DND-41 (cell line): ENCODE measurements around the gene POU4F1.

Source experiments
- ATAC-seq: fragments of 200-7000 bp; cut with Tn5 transposase; 3 replicates; pipeline ENCODE4 v1.9.1; 2021; ENCODE audit warnings: low read depth; ENCODE audit not compliant: insufficient read depth
- DNase-seq: peaks from one replicate; pipeline ENCODE4 v3.0.0-alpha.2; 2020
- H2AFZ ChIP-seq: 2 replicates; pipeline ENCODE4 v1.6.0; 2012; ENCODE audit warnings: low read depth, low read length
- H3K27ac ChIP-seq: 2 replicates; pipeline ENCODE4 v1.5.1; 2012; ENCODE audit warnings: low read length, inconsistent platforms
- H3K27me3 ChIP-seq: fragments of 200-600 bp; sonication (generic); 2 replicates; pipeline ENCODE4 v1.6.0; 2012; ENCODE audit warnings: low read length, mild to moderate bottlenecking, inconsistent platforms; ENCODE audit not compliant: insufficient read depth, poor library complexity
- H3K36me3 ChIP-seq: 2 replicates; pipeline ENCODE4 v1.5.1; 2012; ENCODE audit warnings: low read length, inconsistent platforms; ENCODE audit not compliant: insufficient read depth
- H3K4me1 ChIP-seq: 2 replicates; pipeline ENCODE4 v1.5.1; 2012; ENCODE audit warnings: mild to moderate bottlenecking, low read length; ENCODE audit not compliant: insufficient read depth
- H3K4me2 ChIP-seq: 2 replicates; pipeline ENCODE4 v1.6.0; 2012; ENCODE audit warnings: mild to moderate bottlenecking, moderate library complexity, low read length, inconsistent platforms; ENCODE audit not compliant: insufficient read depth
- H3K4me3 ChIP-seq, 2 experiments: fragments of 200-600 bp in 1 of 2; shearing (Covaris generic) in 1 of 2; 2 replicates each; pipeline ENCODE4 v1.5.1; 2012 to 2016; ENCODE audit warnings: inconsistent platforms in 2 of 2, low read length in 2 of 2, mild to moderate bottlenecking in 2 of 2, low read depth in 1 of 2, moderate library complexity in 1 of 2
- H3K79me2 ChIP-seq: 2 replicates; pipeline ENCODE4 v1.6.0; 2012; ENCODE audit warnings: low read length, inconsistent platforms; ENCODE audit not compliant: insufficient read depth
- H3K9ac ChIP-seq: 2 replicates; pipeline ENCODE4 v1.6.0; 2012; ENCODE audit warnings: low read depth, mild to moderate bottlenecking, inconsistent platforms, low read length, moderate library complexity
- H3K9me3 ChIP-seq: 2 replicates; pipeline ENCODE4 v1.5.1; 2012; ENCODE audit warnings: low read length, moderate library complexity, mild to moderate bottlenecking, inconsistent platforms; ENCODE audit not compliant: insufficient read depth, severe bottlenecking
- H4K20me1 ChIP-seq: 2 replicates; pipeline ENCODE4 v1.6.0; 2012; ENCODE audit warnings: low read length; ENCODE audit not compliant: insufficient read depth
- EZH2 ChIP-seq: IDR thresholded peaks from 3 replicates; pipeline ENCODE4 v1.6.1; 2012; ENCODE audit warnings: borderline replicate concordance, low read depth, mild to moderate bottlenecking, moderate library complexity, low read length, inconsistent platforms; ENCODE audit not compliant: severe bottlenecking
- TF ChIP-seq, protein P1 (sequence below): IDR thresholded peaks from 2 replicates; pipeline ENCODE4 v1.5.1; 2012; ENCODE audit warnings: borderline replicate concordance, low read length, moderate library complexity, mild to moderate bottlenecking; ENCODE audit not compliant: poor library complexity, severe bottlenecking; ENCODE audit errors: extremely low read depth

POU4F1 gene

DNA sequence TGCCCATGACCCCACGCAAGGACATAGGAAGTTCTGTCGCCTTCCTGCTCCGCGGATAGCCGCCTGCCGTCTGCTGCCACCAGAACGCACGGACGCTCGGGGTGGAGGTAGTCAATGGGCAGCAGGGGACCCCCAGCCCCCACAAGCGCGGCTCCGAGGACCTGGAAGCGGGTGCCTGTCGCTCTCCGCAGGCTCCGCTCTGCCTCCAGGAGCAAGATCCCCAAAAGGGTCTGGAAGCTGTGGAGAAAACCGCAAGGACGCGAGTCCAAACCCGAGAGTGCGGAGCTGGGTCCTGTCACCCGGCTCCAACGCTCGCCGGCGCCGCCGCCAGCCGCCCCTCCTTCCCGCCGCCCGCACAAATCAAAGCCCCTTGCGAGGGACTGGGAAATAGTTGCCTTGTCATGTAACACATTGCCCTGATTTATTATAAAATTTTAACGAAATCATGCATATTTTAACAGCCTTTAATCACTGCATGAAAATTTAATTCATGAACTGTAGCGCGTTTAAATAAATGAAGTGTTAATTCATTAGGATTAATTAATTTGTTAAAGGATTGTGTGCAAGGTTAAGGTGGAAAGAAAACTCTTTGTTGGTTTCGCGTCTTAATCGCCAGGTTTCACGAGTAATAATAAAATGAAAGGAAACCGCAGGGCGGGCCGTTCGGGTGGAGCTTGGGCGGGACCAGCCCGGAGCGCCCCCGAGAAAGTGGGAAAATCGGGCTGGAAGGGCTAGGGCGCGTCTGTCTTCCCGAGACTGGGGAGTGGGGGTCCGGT lies 5.5 kb upstream of the POU4F1 start:
- ATAC-seq (no peak), DNase-seq (no peak)
- H3K36me3 ChIP-seq: no peaks in the 10 kb centered on the region
- H3K4me3 ChIP-seq: no peak overlapping the region
- H3K79me2 ChIP-seq: no peaks in the 10 kb centered on the region
- TF ChIP-seq EZH2: no peak
- TF ChIP-seq, protein P1, sequence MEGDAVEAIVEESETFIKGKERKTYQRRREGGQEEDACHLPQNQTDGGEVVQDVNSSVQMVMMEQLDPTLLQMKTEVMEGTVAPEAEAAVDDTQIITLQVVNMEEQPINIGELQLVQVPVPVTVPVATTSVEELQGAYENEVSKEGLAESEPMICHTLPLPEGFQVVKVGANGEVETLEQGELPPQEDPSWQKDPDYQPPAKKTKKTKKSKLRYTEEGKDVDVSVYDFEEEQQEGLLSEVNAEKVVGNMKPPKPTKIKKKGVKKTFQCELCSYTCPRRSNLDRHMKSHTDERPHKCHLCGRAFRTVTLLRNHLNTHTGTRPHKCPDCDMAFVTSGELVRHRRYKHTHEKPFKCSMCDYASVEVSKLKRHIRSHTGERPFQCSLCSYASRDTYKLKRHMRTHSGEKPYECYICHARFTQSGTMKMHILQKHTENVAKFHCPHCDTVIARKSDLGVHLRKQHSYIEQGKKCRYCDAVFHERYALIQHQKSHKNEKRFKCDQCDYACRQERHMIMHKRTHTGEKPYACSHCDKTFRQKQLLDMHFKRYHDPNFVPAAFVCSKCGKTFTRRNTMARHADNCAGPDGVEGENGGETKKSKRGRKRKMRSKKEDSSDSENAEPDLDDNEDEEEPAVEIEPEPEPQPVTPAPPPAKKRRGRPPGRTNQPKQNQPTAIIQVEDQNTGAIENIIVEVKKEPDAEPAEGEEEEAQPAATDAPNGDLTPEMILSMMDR: no peak
- H4K20me1 ChIP-seq: peaks cover 20% of the 10 kb centered on the region
- H3K9ac ChIP-seq: no peak overlapping the region
- no peaks in the 10 kb centered on the region for H3K9me3 ChIP-seq
- no peak overlapping the region for H3K27ac ChIP-seq
- H3K4me2 ChIP-seq: no peak overlapping the region
- H3K4me1 ChIP-seq: peaks cover 31% of the 10 kb centered on the region
- no peak overlapping the region for H2AFZ ChIP-seq
- H3K27me3 ChIP-seq: no peaks in the 10 kb centered on the region

DNA sequence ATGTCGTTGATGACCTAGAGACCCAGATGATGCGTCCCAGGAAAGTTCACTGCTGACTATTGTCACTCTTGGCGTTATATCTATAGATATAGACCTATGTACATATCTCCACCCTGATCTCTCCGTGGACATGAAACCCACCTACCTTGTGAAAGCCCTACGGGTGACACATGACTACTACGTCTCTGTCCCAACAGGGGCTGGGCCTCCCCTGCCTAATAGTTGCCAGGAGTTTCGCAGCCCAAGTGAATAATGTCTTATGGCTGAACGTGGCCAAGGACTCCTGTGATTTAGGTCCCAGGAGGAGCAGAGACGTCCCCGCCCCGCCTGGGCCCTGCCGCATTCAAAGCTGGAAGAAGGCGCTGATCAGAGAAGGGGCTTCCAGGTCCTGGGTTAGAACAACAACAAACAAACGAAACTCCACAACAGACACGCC lies 4.9 kb upstream of the POU4F1 start:
- Histone ChIP-seq H3K79me2 (no peaks in the 10 kb centered on the region), H3K27ac (no peak overlapping the region), H3K9ac (no peak overlapping the region), H2AFZ (no peak overlapping the region), H3K4me2 (no peak overlapping the region), H3K27me3 (no peaks in the 10 kb centered on the region), H3K4me1 (peaks cover 37% of the 10 kb centered on the region), H4K20me1 (peaks cover 22% of the 10 kb centered on the region), H3K9me3 (no peaks in the 10 kb centered on the region), H3K36me3 (no peaks in the 10 kb centered on the region), H3K4me3 (no peak overlapping the region)
- DNase-seq (no peak), ATAC-seq (no peak)
- TF ChIP-seq EZH2: no peak
- TF ChIP-seq, protein P1: no peak

DNA sequence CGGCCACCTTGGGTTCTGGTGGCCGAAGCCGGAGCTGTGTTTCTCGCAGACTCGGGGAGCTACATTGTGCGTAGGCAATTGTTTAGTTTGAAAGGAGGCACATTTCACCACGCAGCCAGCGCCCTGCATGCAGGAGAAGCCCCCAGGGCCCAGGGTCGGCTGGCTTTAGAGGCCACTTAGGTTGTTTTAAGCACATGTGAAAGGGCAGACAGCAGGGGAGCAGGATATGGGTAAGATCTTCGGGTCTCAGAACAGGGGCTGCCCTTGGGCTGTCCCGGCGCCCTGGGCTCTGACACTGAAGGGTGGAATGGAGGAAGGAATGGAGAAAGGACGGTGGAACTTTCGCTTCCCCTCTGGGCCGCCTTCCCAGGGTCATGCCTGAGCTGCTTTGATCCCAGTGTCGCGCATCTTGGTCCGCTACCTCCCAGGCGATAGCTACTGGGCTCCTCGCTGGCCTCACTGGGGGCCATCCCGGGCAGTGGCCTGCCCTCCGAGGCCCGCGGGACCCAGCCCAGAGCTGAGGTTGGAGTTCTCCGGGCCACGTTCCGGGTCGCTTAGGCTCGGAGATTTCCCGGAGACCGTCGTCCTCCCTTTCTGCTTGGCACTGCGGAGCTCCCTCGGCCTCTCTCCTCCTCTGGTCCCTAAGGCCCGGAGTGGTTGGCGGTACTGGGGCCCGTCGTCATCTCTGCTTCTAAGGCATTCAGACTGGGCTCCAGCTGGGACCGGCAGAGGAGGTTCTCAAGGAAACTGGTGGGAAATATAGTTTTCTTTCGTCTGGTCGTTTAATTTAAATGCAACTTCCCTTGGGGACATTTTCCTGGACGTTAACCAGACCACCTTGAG lies 4.3 kb upstream of the POU4F1 start:
- no peak for DNase-seq
- ATAC-seq: no peak
- H3K4me3 ChIP-seq: no peak overlapping the region
- no peak overlapping the region for H3K9ac ChIP-seq
- peaks cover 40% of the 10 kb centered on the region for H3K4me1 ChIP-seq
- no peaks in the 10 kb centered on the region for H3K27me3 ChIP-seq
- H4K20me1 ChIP-seq: peaks cover 22% of the 10 kb centered on the region
- H3K9me3 ChIP-seq: no peaks in the 10 kb centered on the region
- TF ChIP-seq, protein P1: no peak
- no peak for TF ChIP-seq EZH2
- no peak overlapping the region for H3K27ac ChIP-seq
- no peaks in the 10 kb centered on the region for H3K79me2 ChIP-seq
- no peaks in the 10 kb centered on the region for H3K36me3 ChIP-seq
- no peak overlapping the region for H3K4me2 ChIP-seq
- no peak overlapping the region for H2AFZ ChIP-seq
